ENCODE measurements around the gene MEPCE.
A peak's percentile ranks its signal among the peaks of the same experiment; 100 is the strongest.
"Not testable (repeated sequence)": the region's sequence is repeated elsewhere in the genome, so short reads cannot be mapped to it uniquely, and the experiment has no call there.

Gene MEPCE

GRCh38 chr7:100434297-100435144 is 4.9 kb downstream of the MEPCE start:
- DNase-seq = no peak

DNA sequence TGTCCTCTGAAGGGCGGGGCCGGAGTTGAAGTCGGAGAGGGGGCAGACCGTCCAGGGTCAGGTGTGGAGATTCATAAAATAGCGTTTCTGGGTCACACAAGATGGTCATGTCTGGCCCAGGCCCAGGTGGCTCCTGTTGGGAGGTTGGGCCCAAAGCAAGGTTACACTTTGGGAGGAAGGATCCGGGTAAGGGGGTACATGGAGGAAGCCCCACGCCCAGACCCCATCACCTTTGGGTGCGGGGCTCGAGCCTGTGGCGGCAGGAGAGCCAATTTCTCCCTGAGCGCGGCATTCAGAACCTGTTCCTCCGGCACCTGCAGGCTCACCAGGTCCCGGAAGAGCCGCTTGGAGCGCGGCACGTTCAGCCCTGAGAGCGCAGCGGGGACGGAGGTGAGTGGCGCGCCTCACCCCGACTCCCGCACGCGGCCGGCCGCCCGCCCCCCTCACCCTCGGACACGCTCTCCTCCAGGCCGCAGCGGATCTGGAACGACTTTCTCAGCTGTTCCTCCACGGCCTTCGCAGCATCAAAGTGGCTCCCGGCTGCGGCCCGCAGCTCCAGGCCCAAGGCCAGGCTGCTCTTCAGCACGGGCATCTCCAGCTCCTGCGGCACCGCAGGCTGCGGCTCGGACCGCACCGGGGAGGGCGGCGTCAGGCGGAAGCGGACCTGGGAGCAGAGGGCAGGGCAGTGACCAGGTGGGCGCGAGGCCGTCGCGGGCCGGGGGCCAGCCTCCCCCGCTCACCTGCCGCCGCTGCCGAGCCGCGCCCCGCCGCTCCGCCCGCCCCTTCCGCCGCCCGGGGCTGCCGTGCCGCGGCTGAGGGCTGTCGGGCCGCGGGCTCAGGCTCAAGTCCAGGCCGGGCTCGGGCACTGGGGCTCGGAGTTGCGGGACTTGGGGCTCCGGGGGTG is 6.0 kb downstream of the MEPCE start:
- DNase-seq = peak; percentile 44

- DNase-seq = no peak
These were observed 7.8 kb downstream of the MEPCE start for GRCh38 chr7:100437150-100438100.

- DNase-seq = no peak
These were observed 8.5 kb downstream of the MEPCE start for GRCh38 chr7:100438172-100438571.

DNA sequence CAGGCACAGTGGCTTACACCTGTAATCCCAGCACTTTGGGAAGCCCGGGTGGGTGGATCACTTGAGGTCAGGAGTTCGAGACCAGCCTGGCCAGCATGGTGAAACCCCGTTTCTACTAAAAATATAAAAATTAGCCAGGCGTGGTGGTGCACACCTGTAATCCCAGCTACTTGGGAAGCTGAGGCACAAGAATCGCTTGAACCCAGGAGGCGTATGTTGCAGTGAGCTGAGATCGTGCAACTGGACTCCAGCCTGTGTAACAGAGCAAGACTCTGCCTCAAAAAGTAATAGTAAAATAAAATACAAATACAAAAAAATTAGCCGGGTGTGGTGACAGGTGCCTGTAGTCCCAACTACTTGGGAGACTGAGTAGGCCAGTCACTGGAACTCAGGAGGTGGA is 9.1 kb downstream of the MEPCE start:
- DNase-seq = not testable (repeated sequence)

DNA sequence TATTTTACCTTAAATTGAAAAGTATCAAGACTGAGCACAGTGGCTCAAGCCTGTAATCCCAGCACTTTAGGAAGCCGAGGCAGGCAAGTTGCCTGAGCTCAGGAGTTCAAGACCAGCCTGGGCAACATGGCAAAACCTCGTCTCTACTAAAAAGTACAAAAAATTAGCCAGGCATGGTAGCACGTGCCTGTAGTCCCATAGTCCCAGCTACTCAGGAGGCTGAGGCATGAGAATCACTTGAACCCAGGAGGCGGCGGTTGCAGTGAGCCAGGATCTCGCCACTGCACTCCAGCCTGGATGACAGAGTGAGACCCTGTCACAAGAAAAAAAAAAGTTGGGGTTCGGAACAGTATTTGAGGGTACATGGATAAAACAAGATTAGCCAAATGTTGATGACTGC is 9.6 kb downstream of the MEPCE start:
- DNase-seq = not testable (repeated sequence)

DNA sequence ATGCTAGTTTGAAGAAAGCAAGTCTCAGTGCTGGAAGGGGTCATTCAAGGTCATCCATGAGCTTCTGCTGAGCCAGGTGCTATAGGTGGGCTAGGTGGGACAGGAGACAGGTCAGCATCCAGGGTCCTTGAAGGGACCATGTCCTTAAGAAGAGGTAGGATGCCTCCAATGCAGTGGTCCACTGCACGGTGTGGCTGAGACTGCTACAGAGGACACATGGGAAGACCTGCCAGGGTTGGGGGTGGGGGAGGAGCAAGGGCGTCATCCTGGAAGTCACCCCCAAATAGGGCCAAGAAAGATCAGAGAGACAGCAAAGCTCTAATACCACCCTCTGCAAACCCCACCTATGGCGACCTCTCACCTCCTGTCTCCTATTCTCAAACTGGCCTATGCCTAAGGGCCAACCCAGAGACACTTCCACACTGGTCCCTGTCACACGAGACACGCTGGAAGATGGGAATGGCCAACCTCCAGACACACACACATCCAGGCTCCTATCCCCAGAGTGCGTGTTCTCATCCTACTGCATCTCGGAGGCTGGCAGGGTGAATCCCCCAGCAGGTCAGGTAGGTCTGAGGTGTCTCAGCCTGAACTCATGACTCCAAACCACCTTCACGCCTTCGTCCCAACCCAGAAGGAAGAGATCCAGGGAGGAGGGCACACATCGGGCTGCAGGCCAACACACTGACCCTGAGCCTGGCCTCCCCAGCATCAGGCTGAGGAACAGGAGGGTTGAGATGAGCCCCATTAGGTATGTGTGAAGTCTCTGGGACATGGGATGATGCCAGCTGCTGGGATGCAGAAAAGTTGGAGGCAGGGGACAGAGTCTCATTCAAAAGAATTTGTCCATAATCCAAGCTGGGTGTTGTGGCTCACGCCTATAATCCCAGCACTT is 12.3 kb downstream of the MEPCE start:
- no peak for DNase-seq

GRCh38 chr7:100443096-100443840 is 13.6 kb downstream of the MEPCE start:
- no peak for DNase-seq

DNA sequence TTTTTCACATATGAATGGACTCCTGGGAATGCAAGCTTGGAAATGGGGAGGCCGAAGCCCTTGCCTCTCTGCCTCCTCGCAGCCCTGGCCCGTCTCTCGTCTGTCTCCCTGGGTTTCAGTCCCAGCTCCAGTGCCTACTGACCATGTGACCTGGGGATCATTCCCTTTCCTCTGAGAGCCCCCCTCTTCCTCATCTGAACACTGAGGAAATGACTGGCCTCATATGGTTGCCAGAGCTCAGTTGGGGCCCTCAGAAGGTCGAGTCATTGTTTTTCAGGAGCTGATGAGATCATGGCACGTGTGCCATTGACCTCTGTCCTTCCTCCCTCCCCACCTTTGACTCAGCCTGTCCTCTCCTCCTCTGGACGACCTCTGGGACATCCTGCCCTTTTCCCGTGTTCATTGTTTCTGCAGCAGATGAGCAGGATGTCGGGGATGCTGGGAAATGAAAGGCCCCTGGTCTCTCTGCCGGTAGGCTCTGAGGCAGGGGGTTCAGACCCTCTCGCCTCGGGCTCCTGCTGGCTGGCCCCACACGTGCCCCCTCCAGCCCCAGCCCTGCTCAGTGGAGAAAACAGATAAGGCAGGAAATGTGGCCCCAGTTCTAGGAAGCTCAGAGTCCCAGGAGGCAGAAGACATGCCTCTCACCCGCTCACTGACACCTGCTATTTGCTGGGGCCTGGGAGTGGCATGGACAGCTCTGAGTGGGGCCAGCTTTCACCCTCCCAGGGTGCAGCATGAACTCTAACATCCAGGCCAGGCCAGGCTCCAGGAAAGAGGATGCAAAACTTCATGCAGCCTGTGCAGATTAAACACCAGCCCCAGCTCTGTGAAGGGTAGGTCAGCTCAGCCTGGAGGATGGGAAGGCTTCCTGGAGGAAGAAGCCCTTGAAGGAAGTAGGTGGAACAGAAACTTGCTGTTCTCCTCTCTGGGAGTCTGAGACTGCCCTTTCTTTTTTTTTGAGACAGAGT is 15.0 kb downstream of the MEPCE start:
- no peak for DNase-seq

DNA sequence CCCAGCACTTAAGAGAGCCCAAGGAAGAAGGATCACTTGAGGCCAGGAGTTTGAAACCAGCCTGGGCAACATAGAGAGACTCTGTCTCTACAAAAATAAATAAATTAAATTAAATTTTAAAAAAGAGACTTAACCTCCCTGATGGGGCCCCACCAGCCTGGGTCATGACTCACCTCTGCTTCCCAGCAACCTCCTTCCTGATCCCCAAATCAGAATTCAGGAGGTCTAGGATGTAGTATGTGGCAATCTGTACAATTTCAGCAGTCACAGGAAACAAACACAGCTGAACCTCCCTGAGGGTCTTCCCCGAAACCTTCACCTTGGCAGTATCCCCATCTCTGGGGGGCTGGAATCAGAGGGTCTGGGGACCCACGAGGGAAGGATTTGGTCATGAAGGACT is 16.4 kb downstream of the MEPCE start:
- no peak for DNase-seq

- DNase-seq = not testable (repeated sequence)
These were observed 17.7 kb downstream of the MEPCE start for GRCh38 chr7:100447363-100447762.

DNA sequence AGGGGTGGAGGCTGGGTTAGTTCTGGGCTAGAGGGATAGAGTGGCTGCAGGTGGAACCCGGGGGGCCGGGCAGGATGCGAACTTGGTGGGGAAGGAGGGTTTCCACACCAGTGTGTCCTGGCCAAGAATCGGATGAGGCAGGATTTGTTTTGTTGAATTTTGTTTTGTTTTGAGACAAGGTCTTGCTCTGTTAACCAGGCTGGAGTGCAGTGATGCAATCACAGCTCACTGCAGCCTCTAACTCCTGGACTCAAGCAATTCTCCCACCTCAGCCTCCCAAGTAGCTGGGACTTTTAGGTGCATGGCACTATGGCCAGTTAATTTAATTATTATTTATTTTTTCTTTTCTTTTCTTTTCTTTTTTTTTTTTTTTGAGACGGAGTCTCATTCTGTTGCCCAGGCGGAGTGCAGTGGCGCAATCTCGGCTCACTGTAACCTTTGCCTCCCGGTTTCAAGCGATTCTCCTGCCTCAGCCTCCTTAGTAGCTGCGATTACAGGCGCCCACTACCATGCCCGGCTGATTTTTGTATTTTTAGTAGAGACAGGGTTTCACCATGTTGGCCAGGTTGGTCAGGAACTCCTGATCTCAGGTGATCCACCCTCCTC is 19.7 kb downstream of the MEPCE start:
- no peak for DNase-seq

GRCh38 chr7:100452513-100452912 is 22.9 kb downstream of the MEPCE start:
- no peak for DNase-seq

GRCh38 chr7:100453854-100454253 is 24.2 kb downstream of the MEPCE start:
- DNase-seq = not testable (repeated sequence)

GRCh38 chr7:100455206-100455605 is 25.6 kb downstream of the MEPCE start:
- DNase-seq = no peak

GRCh38 chr7:100456562-100456961 is 26.9 kb downstream of the MEPCE start:
- no peak for DNase-seq

DNA sequence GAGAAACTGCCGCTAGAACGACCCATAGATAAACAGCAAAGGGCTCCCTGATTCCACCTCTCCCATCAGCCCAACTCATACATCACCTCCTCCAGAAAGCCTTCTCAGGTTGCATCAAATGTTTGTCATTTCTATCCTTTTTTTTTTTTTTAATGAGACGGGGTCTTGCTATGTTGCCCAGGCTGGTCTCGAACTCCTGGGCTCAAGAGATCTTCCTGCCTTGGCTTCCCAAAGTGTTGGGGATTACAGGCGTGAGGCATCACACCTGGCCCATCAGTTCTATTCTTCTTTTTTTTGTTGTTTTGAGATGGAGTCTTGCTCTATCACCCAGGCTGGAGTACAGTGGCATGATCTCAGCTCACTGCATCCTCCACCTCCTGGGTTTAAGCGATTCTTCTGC is 27.4 kb downstream of the MEPCE start:
- no peak for DNase-seq

DNA sequence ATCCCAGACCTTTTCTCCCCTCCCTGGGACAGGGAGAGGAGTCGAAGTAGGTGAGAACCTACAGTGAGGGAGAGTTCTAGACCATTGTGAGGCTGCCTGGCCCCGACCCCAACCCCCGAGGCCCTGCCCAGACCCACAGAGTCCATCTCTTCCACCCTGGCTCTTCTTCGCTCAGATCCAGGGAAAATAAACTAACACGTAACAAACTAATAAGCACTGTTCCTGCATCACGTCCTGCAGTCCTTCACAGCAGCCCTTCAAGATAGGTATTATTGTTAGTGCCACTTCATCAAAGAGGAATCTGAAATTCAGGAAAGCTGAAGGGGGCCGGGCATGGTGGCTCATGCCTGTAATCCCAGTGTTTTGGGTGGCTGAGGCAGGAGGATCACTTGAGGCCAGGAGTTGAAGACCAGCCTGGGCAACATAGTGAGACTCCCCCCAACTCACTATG is 34.6 kb downstream of the MEPCE start, which contains the start of gene SPACDR:
SPACDR (minus strand) TSS at position 51 of the 451 bp plus-strand sequence. CDS start 235 bp downstream, outside the sequence.
- no peak for DNase-seq

DNA sequence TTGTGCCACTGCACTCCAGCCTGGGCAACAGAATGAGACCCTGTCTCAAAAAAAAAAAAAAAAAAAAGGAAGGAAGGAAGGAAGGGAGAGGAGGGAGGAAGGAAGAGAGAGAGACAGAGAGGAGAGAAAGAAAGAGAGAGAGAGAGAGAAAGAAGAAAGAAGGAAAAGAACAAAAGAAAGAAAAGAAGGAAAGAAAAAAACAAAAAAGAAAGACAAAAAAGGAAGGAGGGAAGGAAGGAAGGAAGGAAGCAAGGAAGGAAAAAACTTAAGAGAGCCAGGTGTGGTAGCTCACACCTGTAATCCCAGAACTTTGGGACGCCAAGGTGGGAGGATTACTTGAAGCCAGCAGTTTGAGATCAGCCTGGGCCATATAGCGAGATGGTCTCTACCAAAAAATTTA is 35.2 kb downstream of the MEPCE start:
- DNase-seq = no peak

Data from stimulated activated CD4-positive, alpha-beta T cell treated with anti-CD3 and anti-CD28 coated beads, Interleukin-1b, Interleukin-23, amount 100 ng/mL, for 48 hours (primary cell).